Measurements from ENCODE around the gene GRIK2. TPM values are rescaled to one million over a fixed set of nuclear protein-coding genes. Genes with fewer than 3 reads are reported as not detected.

Gene GRIK2
- total and polyA plus RNA-seq, 7 donors, result 0.03 to 2.9 (median 0.53) TPM; not detected in 1

DNA sequence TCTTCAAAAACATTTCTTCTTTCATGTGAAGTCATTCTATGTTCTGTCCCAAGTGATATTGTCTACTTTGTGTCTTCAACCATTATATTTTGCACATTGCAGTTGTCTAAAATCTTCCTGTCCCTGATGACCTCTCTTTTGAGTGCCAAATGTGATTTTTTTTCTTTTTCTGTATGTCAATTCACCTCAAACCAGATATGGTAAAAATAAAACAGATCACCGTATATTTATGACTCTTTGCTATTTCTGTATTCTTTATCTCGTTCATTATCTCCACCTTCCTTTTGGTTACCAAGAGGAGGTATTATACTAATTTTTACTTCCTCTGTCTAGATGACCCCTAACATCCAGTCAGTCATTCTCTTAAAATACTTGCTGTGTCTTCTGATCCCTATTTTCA is 165.2 kb downstream of the GRIK2 start:
- Histone ChIP-seq H3K4me3 (no peak overlapping the region), H3K27ac (no peak overlapping the region), H3K27me3 (ENCODE audit: insufficient read depth in 3 of 3, low read length in 2 of 3) (no peaks in the 10 kb centered on the region), H3K9me3 (no peaks in the 10 kb centered on the region), H3K36me3 (ENCODE audit: insufficient read depth in 1 of 2, low read depth in 1 of 2) (no peaks in the 10 kb centered on the region), H3K4me1 (no peaks in the 10 kb centered on the region)
- ATAC-seq (no peak), DNase-seq (no peak)
- TF ChIP-seq, protein P1, sequence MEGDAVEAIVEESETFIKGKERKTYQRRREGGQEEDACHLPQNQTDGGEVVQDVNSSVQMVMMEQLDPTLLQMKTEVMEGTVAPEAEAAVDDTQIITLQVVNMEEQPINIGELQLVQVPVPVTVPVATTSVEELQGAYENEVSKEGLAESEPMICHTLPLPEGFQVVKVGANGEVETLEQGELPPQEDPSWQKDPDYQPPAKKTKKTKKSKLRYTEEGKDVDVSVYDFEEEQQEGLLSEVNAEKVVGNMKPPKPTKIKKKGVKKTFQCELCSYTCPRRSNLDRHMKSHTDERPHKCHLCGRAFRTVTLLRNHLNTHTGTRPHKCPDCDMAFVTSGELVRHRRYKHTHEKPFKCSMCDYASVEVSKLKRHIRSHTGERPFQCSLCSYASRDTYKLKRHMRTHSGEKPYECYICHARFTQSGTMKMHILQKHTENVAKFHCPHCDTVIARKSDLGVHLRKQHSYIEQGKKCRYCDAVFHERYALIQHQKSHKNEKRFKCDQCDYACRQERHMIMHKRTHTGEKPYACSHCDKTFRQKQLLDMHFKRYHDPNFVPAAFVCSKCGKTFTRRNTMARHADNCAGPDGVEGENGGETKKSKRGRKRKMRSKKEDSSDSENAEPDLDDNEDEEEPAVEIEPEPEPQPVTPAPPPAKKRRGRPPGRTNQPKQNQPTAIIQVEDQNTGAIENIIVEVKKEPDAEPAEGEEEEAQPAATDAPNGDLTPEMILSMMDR (IDR thresholded peaks at IDR 0.05), result no peak
- WGBS, 3 donors, result 68 to 82% (median 81%) methylated on average over 2 of the region's 2 CpGs
- intact Hi-C loops (cut with DNase I), result no loop called here

DNA sequence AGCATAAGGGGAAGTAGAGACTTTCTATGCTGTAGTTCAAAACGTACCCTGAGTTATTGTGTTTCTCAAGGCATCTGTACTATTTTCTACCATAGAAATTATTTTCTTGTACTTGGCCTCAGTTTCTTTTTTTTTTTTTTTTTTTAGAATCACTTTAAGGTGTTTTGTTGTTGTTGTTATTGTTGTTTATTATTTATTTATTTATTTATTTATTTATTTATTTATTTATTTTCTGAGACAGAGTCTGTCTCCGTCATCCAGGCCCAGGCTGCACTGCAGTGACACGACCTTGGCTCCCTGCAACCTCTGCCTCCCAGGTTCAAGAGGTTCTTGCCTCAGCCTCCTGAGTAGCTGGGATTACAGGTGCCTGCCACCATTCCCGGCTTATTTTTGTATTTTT is 179.1 kb downstream of the GRIK2 start:
- DNase-seq, result no peak
- Histone ChIP-seq H3K4me3 (no peak overlapping the region), H3K27me3 (ENCODE audit: insufficient read depth in 3 of 3, low read length in 2 of 3) (no peaks in the 10 kb centered on the region), H3K27ac (no peak overlapping the region), H3K36me3 (ENCODE audit: insufficient read depth in 1 of 2, low read depth in 1 of 2) (no peaks in the 10 kb centered on the region), H3K9me3 (no peaks in the 10 kb centered on the region), H3K4me1 (no peaks in the 10 kb centered on the region)
- WGBS, 3 donors, result 80 to 86% (median 81%) methylated on average over 4 of the region's 4 CpGs
- no peak for ATAC-seq
- intact Hi-C loops (cut with DNase I), result no loop called here
- TF ChIP-seq, protein P1 (IDR thresholded peaks at IDR 0.05), result no peak

DNA sequence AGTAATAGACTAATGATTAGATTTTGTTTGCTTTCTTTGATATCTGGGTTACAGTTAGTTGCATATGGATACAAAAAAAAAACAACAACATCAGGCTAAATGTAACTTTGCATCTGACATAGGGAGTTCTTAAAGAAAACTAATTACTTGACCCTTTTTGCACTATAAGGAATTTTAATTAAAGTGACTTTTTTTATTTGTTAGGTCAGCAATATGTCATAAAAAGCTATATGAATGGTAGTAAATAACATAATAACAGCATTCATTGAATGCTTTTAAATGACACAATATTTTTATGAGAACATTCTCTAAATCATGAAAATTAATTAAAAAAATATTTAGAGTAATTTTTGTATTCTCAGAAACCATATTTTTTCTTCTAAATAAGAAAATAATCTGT is 183.6 kb downstream of the GRIK2 start:
- DNase-seq (no peak), ATAC-seq (no peak)
- no peaks in the 10 kb centered on the region for H3K4me1 ChIP-seq
- no peaks in the 10 kb centered on the region for H3K9me3 ChIP-seq
- TF ChIP-seq, protein P1 (IDR thresholded peaks at IDR 0.05), result no peak
- no peaks in the 10 kb centered on the region for H3K27me3 ChIP-seq (ENCODE audit: insufficient read depth in 3 of 3, low read length in 2 of 3)
- H3K4me3 ChIP-seq, result no peak overlapping the region
- intact Hi-C loops (cut with DNase I), result no loop called here
- H3K27ac ChIP-seq, result no peak overlapping the region
- no peaks in the 10 kb centered on the region for H3K36me3 ChIP-seq (ENCODE audit: insufficient read depth in 1 of 2, low read depth in 1 of 2)

DNA sequence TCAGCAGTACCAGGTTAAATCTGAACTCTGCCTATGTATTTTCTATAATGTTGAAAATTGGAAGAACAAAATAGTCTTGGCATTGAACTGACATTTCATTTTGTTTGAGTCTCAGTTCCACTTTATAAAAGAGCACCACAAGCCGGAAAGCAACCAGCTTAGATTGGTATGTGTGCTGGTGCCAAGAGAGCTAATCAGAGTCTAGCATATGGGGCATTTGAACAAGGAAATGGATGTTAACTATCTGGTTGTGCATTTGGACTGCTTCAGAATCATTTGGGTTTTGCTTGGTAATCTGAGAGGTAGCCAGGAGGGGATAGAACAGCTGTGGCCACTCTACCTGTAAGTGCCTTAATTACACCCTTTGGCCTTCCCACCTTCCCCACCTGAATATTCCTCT is 184.8 kb downstream of the GRIK2 start:
- 22 to 39% (median 34%) methylated on average over 1 of the region's 1 CpG for WGBS, 3 donors
- DNase-seq (no peak), ATAC-seq (no peak)

DNA sequence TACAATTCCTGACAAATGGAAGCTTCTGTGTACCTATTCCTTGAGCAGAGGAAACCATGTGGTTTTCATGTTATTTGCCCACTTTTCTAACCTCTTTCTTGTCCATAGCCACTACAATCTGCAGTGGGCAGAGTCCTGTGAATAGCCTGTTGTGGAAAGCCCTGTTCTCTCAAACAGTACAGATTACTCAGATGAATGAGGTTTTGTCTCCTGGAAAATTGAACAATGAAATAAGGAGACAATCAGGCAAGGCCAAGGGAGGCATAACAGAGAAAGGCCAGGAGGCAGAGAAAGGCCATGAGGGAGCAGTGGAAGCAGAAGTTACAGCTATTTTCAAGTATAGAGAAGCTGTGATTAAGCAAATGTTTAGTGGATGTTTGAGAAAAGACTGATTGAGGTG is 189.3 kb downstream of the GRIK2 start:
- Histone ChIP-seq H3K36me3 (ENCODE audit: insufficient read depth in 1 of 2, low read depth in 1 of 2) (no peaks in the 10 kb centered on the region), H3K27me3 (ENCODE audit: insufficient read depth in 3 of 3, low read length in 2 of 3) (no peaks in the 10 kb centered on the region), H3K4me3 (no peak overlapping the region), H3K27ac (no peak overlapping the region), H3K9me3 (no peaks in the 10 kb centered on the region), H3K4me1 (no peaks in the 10 kb centered on the region)
- ATAC-seq (no peak), DNase-seq (no peak)
- intact Hi-C loops (cut with DNase I), result no loop called here
- TF ChIP-seq, protein P1 (IDR thresholded peaks at IDR 0.05), result no peak

More for the DNA sequence above, 184.8 kb downstream of the GRIK2 start:
- intact Hi-C loops (cut with DNase I), result no loop called here
- Histone ChIP-seq H3K9me3 (no peaks in the 10 kb centered on the region), H3K27me3 (ENCODE audit: insufficient read depth in 3 of 3, low read length in 2 of 3) (no peaks in the 10 kb centered on the region), H3K4me3 (no peak overlapping the region), H3K4me1 (no peaks in the 10 kb centered on the region), H3K36me3 (ENCODE audit: insufficient read depth in 1 of 2, low read depth in 1 of 2) (no peaks in the 10 kb centered on the region), H3K27ac (no peak overlapping the region)
- TF ChIP-seq, protein P1 (IDR thresholded peaks at IDR 0.05), result no peak

Data from psoas muscle (tissue), 8 donors.